ENCODE results near the gene MPP3.

GRCh38 chr17:43813386-43813785 lies 19.6 kb downstream of the MPP3 start:
- TF ChIP-seq CHD7 (IDR thresholded peaks at IDR 0.05; ENCODE audit: low read depth, low read length) = no peak
- TF ChIP-seq ELK1 (CRISPR knock-in tag; IDR thresholded peaks at IDR 0.05) = no peak
- no peak for TF ChIP-seq NR2C2 (CRISPR knock-in tag; IDR thresholded peaks at IDR 0.05)
- TF ChIP-seq NR2C2 (tag; IDR thresholded peaks at IDR 0.05) = no peak
- no peak for TF ChIP-seq U2AF1 (optimal IDR thresholded peaks at IDR 0.05; ENCODE audit: low read depth, low read length)
- TF ChIP-seq CTCF (IDR thresholded peaks at IDR 0.05 in 2 of 3, conservative IDR thresholded peaks at IDR 0.05 in 1 of 3; ENCODE audit: insufficient read depth in 2 of 3, low read depth in 1 of 3, low read length in 3 of 3) = no peak
- TF ChIP-seq ELF4 (CRISPR knock-in tag; IDR thresholded peaks at IDR 0.05) = no peak
- no peak for TF ChIP-seq TRIM24 (IDR thresholded peaks at IDR 0.05)
- no peak for TF ChIP-seq XRCC5 (IDR thresholded peaks at IDR 0.05; ENCODE audit: low read depth, low read length)
- TF ChIP-seq ATF1 (CRISPR knock-in tag; IDR thresholded peaks at IDR 0.05) = no peak
- no peak for TF ChIP-seq ATF1 (tag; IDR thresholded peaks at IDR 0.05)
- TF ChIP-seq HOXB6 (CRISPR knock-in tag; IDR thresholded peaks at IDR 0.05; ENCODE audit: borderline replicate concordance) = no peak

Data from K562 (cell line).